HG03558 (cell line): Measurements from ENCODE around the gene TMEM119.

Source experiments
- ATAC-seq: cut with Tn5 transposase; IDR thresholded peaks from one replicate; pipeline ENCODE4 v1.9.1; 2021; ENCODE audit warnings: moderate number of reproducible peaks; ENCODE audit not compliant: unreplicated experiment; ENCODE audit errors: extremely low read depth

Gene TMEM119

DNA sequence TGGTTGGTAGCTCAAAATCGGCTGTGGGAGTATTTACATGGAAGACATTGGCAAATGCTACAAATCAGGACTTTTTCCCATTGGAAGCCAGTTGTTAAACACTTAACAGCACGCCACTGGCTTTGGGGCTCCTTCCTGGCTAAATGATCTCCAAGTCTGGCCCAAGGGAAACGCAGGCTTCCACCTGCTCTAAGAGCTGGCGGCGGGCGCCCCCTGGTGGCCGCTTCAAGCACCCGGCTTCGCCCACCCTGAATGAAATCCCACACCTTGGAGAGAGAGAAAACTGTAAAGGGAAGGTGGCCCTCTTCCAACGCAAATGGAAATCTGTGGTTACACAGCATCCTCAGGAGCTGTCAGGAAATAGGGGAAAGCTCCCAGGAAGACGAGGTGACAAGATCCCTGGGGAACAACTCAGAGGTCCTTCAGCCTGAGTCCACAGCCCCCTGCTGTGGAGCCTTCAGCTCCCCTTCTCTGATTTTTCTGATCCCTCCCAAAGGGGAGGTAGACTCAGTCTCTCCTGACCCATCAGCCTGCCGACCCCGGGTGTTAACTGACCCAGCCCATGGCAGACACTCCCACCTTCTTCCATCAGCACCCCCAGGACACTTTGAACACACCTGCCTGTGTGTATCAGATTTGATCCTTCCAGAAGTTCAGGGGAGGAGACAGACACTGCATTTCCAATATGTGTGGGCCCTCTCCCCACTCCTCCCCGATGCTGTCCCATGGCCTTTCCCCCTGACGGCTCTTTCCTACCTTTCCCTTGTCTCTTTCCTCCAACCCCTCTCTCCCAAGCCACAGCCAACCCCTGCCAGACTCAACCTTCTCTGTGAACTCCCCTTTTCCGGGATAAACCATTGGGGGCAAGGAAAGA is 20.4 kb upstream of the TMEM119 start:
- ATAC-seq = no peak

DNA sequence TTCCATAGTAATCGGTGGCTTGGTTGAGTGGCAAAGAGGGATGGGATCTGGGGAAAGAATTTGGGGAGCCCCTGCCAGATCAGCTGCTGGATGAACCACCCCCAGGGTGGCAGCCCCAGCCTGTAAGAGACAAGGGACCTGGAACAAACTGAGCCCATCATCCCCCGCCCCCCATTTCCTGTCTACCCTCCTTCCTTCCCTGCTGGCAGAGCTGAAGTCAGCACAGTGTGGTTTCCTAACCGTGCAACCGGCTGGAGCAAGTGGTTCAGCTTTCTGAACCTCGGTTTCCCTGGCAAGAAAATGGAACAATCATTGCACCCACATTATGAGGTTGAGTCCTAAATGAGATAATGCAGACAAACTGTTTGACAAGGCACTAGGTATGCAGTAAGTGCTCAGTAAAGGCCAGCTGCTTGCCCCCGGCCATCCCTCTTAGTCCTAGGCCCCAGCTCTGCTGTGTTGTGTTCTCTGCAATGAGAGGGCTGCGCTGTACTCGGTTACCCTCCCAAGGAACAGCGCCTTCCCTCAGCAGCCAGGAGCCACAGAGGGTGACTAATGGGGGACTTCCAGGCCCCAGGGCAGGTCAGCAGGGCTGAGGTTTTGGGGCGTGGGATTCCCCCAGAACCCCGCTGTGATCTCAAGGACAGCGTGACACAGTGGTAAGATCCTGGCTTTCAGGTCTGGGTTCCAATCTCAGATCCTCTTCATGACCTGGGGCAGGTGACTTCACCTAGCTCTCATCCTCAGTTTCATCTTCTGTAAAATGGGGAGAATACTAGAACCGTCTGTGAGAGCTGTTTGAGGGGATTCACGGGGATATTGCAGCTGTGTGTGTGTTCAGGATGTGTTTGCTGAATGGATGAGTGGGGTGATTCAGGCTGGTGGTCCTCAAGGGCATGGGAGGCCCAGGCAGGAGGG is 19.3 kb upstream of the TMEM119 start:
- ATAC-seq = peak; percentile 60

DNA sequence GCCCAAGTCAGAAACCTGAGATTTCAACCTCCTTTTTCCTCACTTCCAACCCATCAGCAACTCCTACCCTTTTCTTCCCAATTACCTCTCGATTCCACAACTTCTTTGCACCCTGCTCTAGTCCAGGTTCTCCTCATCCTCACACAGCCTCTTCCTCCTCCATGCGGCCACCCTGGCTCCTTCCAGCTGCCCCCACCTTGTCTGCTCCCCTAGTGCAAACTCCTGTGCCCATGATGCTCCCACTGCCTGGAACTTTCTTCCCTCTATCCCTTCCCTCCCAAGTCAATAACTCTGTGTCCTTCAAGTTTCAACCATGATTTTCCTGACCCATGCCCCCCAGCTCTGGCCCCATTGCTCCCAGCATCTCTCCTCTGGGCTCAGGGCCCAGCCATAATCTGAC is 18.5 kb upstream of the TMEM119 start:
- ATAC-seq = no peak

DNA sequence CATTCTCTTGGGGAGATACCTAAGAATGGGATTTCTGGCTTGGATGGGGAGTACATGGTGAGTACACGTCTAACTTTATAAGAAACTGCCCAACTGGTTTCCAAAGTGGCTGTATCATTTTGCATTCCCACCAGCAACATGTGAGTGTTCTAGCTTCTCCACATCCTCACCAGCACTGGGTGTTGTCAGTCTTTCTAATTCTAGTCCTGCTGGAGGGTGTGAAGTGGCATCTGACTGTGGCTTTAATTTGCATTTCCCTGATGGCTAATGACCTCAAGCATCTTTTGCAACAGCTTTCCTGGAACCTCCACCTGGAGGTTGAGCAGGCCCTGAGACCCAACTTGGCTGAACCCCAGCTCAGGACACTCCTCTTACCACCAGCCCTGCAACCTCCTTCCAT is 18.0 kb upstream of the TMEM119 start:
- no peak for ATAC-seq

DNA sequence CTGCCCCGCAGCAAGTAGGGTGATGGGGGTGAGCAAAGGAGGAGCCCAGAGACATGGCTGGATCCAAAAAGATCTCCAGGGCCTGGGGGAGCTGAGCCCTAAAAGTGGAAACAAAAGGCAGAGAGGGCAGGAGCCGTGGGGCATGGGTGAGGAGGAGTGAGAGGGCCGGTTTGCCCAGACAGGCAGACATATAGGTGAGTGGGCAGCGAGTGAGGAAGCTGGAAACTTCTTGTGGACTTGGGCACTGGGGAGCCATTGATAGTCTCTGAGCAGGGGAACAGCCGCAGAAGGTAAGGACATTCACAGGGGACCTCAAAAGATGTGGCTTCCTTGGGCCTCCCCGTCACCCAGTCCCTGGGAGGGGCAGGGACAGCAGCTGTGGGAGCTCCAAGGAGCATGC is 16.8 kb upstream of the TMEM119 start:
- no peak for ATAC-seq

DNA sequence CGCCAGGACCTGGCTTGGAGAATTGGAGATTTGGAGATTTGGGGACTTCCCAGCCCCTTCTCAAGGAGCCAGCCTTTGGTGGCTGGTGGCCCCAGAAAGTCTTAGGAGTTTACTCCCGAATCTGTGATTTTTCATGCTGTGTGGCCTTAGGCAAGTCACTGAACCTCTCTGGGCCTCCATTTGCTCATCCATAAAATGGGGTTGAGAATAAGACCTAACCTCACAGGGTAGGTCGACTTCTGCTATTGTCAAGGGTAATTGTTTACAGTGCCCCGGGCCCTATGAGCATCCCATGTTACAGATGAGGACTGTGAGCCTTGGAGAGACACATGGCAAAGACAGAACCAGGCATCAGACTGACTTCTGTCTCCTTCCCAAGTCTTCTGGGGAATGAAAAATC is 16.2 kb upstream of the TMEM119 start:
- no peak for ATAC-seq

DNA sequence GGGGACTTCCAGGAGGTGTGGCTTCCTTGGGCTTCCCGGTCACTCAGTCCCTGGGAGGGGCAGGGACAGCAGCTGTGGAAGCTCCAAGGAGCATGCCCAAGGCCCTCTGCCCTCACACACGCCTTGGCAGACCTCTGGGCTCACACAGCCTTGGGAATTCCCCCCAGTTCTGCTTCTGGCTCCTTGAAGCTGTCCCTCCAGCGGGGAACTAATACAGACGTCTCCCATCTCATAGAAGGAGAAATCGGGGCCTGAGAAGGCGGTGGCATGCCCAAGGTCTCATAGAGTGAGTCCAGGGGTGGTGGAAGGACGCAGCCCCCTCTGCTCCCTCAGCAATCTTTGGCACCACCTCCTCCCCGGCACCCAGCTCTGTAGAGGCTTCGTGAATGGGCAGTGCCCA is 15.7 kb upstream of the TMEM119 start:
- ATAC-seq = no peak

DNA sequence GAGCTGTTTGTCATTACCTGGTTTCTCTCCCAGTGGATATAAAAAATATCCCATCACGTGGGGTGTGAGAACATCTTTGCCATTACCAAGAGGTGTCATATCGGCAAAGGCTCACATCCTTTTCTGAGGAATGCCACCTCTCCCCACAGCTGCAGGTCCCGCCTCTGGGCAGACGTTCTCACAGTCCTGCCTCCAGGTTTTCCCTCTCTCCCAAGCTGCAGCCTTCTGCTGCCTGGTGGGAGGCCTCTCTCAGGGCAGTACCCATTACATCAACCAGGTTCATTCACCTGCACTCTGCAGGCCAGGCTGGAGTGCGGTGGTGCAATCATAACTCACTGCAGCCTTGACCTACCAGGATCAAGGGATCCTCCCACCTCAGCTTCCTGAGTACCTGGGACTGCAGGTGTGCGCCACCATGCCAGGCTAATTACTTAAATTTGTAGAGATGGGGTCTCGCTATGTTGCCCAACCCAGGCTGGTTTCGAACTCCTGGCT is 15.0 kb upstream of the TMEM119 start:
- ATAC-seq = no peak

DNA sequence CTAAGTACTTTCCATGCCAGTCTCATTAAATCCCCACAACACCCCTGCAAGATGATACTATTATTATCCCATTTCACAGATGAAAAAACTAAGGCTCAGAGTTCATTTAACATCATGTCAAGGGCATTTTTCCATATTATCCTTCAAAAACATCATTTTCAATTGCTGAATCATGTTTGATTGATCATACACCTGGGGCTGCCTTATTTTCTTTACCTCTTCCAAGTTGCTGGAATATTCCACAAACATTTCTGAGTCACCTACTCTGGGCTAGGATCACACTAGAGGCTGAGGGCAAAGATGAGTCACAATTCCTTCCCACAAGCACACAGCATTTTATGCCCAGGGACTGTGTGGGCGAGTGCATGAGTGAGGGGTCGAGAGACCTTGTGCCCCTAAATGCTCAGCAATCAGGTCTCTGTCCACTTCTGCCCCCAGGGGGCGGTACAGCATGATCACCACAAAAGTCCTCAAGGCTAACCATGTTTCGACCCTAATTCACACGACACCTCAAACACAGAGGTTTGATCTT is 14.1 kb upstream of the TMEM119 start:
- ATAC-seq = no peak

DNA sequence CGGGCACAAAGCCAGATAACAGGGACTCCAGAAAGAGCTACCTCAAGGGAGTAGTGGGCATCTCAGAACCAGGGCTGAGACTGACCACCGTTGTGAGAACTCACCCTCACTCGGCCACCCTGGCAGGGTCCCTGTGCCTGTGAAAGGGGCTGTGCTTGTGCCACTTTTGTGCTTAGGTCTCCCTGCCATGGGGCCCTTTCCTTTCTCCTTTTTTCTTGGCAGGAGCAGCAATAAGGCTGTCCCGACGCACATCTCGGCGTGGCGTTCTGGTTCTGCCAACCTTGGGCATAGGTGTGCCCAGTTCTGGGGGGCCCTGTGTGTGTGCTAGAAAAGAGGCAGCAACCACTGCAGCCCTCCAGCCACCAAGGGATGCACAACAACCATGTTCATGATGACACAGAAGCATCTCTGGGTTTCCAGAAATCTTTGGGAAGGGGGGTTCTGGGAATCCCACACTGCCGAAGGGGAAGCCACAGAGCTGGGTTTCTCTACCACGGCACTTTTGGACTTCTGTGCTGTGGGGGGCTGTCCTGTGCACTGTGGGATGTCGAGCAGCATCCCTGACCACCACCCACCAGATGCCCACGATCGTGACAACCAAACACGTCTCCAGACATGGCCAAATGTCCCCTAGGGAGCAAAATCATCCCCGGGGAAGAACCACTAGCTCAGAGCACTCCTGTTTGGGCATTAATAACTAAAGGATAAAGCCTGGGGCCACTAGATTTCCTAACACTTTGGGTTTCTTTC is 13.1 kb upstream of the TMEM119 start:
- no peak for ATAC-seq

DNA sequence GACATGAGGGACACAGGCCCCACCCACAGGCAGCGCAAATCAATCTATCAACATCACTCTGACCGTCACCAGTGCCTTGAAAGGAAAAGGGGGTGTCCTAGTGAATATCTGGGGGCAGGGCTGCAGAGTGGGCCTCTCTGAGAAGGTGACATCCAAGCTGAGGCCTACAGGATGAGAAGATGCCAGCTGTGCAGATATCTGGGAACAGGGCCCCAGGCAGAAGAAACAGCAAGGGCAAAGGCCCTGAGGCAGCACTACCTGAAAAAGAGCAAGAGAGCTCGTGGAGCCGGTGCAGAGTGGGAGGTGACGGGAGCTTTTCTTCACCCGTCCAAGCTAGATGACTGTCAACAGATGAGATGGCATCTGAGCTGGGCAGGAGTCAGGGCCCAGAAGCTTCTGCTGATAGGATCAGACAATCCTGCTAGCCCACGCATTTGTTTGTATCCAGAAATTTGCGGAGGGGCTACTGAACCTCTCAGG is 12.5 kb upstream of the TMEM119 start:
- no peak for ATAC-seq

DNA sequence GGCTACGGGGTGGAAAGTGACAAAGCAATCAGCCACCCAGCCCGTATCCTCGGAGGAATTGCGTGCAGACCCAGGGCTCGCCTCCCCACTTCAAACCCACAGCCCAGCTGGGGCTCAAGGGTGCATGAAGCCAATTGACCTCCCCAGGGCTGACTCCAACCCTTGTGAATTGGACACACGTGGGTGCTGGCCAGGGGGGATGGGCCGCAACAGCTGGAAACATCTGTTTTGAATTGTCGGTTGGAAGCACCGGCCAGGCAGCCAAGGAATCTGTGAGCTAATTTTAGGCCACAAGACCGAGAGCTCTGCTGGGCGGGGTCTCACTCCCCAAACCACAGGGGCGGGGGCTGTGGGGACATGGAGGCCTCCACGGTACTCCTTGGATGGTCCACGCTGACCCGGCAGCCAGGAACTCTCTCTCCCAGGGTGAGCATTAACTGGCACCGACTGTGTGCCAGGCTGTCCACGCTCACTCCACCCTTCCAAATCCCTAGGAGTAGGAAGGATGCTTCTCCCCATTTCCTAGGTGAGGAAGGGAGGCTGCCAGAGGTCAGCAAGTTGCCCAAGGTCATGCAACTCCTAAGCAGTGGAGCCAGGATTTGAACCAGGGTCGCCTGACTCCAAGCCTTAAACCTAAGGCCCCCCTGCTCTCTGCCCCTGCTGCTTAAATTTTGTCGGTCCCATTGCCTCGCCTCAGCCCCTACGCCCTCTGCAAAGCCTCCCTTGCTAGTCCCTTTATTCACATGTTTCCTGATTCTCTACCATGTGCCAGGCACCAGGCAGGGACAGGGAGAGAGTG is 11.9 kb upstream of the TMEM119 start:
- no peak for ATAC-seq

DNA sequence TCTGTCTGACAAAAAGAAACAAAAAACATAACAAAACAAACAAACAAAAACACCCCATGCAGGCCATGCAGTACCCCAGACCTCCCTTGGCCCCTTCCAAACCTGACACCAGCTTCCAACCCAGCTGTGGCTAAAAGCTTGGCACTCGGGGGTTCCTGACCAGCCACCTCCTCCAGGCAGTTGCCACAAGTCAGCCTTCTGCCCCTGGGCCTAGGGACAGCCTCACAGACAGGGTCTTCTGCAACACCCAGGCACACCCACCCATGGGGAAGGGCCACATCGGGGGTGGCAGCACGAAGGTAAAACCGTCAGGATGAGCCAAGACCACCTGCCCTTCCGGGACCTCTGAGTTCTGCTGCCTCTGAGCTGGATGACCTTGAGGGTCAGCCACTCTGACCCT is 10.7 kb upstream of the TMEM119 start:
- no peak for ATAC-seq

DNA sequence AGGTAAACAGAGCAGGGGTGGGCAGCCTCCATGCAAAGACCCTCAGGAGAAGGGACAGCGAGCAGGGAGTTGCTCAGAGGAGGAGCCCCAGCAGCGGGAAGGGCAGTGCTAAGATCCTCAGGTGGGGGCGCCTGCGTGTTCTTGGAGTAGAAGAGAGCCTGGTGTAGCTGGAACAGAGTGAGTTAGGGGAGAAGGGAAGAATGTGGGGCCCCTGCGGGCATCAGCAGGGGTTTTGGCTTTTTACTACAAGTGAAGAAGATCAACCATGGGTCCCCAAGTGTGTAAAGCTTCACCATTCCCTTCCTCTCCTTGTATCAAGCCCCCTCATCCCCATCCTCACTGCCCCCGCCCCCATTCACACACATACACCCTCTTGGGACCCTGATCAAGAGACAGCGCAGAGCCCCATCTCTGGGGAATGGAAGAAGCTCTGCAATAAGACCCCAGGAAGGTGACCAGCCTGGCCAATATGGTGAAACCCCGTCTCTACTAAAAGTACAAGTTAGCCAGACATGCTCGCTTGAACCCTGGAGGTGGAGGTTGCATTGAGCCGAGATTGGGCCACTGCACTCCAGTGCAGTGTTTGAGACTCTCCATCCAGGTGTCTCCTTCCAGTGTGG is 10.2 kb upstream of the TMEM119 start:
- no peak for ATAC-seq

DNA sequence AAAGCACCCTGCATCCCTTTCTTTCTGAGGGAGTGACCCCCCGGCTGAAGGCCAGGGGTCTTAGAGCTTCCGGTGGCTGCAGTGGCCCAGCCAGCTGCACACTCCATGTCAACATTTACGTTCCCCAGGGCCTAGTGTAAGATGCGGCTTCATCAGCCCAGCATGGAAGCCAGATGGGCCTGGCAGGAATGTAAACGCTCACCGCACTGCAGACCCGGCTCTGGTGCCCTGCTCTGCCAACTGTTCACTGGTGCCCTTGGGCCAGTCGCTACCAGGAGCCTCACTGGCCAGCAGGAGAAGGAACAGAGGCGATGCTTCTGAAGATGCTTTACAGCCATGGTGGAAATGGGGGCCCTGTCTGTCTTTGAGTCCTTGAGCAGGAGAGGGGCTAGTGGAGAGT is 8.6 kb upstream of the TMEM119 start:
- ATAC-seq = no peak

DNA sequence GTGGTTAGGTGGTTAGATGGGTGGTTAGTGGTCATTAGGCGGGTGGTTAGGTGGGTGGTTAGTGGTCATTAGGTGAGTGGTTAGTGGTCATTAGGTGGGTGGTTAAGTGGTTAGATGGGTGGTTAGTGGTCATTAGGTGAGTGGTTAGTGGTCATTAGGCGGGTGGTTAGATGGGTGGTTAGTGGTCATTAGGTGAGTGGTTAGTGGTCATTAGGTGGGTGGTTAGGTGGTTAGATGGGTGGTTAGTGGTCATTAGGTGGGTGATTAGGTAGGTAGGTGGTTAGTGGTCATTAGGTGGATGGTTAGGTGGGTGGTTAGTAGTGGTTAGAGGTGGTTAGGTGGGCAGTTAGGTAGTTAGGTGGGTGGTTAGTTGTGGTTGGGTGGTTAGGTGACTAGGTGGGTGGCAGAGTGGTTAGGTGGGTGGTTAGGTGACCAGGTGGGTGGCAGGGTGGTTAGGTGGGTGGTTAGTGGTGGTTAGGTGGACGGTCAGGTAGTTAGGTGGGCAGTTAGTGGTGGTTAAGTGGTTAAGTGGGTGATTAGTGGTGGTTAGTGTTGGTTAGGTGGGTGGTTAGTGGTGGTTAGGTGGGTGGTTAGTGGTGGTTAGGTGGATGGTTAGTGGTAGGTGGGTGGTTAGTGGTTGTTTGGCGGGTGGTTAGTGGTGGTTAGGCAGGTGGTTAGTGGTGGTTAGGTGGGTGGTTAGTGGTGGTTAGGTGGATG is 8.0 kb upstream of the TMEM119 start:
- ATAC-seq = no peak

DNA sequence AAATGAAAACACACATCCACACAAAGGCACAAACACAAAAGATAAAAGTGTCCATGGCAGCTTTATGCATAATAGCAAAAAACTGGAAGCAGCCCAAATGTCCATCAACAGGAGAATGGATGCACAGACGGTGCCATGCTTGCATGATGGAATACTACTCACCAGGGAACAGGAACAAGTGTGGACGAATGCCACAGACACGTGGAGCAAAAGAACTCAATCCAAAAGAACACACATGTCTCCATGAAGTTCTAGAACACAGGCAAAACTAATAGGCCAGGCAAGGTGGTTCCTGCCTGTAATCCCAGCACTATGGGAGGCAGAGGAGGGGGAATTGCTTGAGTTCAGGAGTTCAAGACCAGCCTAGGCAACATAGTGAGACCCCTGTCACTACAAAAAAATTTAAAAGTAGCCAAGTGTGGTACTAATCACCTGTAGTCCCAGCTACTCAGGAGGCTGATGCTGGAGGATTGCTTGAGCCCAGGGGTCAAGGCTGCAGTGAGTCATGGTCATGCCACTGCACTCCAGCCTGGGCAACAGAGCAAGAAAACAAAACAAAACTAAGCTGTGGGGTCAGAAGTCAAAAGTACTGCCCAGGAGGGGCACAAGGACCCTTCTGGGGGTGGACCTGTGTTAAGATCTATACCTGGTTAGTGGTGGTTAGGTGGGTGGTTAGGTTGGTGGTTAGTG is 7.3 kb upstream of the TMEM119 start:
- no peak for ATAC-seq
